Activated CD4-positive, alpha-beta T cell treated with anti-CD3 and anti-CD28 coated beads, Interleukin-2, Interleukin-4, amounts not matched to agents 100 ng/mL and 50 ng/mL, durations not matched to agents 16 hours and 8 hours (primary cell): ENCODE results near the gene CDK9.
A peak's percentile ranks its signal among the peaks of the same experiment; 100 is the strongest.
"Not testable (repeated sequence)": the region's sequence is repeated elsewhere in the genome, so short reads cannot be mapped to it uniquely, and the experiment has no call there.

ENCODE experiments used
- DNase-seq: peaks from one replicate; pipeline ENCODE4 v3.0.0-alpha.2; 2020; ENCODE audit warnings: low spot score

Gene CDK9

GRCh38 chr9:127785933-127786772, at the start of gene CDK9:
Gene CDK9, plus strand, starts transcription at chr9:127786034. Its CDS starts 115 bp downstream, at chr9:127786149.
- peak; percentile 93 for DNase-seq

GRCh38 chr9:127738666-127739065, 47.2 kb upstream of the CDK9 start:
- DNase-seq: no peak

- no peak for DNase-seq
These were observed 46.1 kb upstream of the CDK9 start for GRCh38 chr9:127739614-127740330.

- no peak for DNase-seq
These were observed 43.9 kb upstream of the CDK9 start for GRCh38 chr9:127741831-127742434.

- DNase-seq: no peak
These were observed 43.3 kb upstream of the CDK9 start for GRCh38 chr9:127742435-127743088.

GRCh38 chr9:127744398-127745110, 41.3 kb upstream of the CDK9 start:
- no peak for DNase-seq

GRCh38 chr9:127746959-127747569, 38.8 kb upstream of the CDK9 start:
- no peak for DNase-seq

- DNase-seq: no peak
These were observed 36.6 kb upstream of the CDK9 start for GRCh38 chr9:127749090-127749787.

- DNase-seq: no peak
These were observed 34.4 kb upstream of the CDK9 start for GRCh38 chr9:127751269-127752054.

- no peak for DNase-seq
These were observed 32.7 kb upstream of the CDK9 start for GRCh38 chr9:127753148-127753547.

GRCh38 chr9:127753622-127754021, 32.2 kb upstream of the CDK9 start:
- DNase-seq: no peak

GRCh38 chr9:127754099-127755060, 31.5 kb upstream of the CDK9 start:
- DNase-seq: no peak

- no peak for DNase-seq
These were observed 30.5 kb upstream of the CDK9 start for GRCh38 chr9:127755061-127756060.

GRCh38 chr9:127756233-127756632, 29.6 kb upstream of the CDK9 start:
- DNase-seq: no peak

GRCh38 chr9:127756776-127757175, 29.1 kb upstream of the CDK9 start:
- DNase-seq: not testable (repeated sequence)

GRCh38 chr9:127758843-127759242, 27.0 kb upstream of the CDK9 start:
- no peak for DNase-seq

GRCh38 chr9:127761061-127761460, 24.8 kb upstream of the CDK9 start:
- DNase-seq: no peak
